Muscle of leg (tissue), 11 donors: Measurements from ENCODE around the gene FAM228A. TPM values are rescaled to one million over a fixed set of nuclear protein-coding genes. Genes with fewer than 3 reads are reported as not detected.
"Not testable (repeated sequence)": the region's sequence is repeated elsewhere in the genome, so short reads cannot be mapped to it uniquely, and the experiment has no call there.

Source experiments
- DNase-seq: peaks from one replicate; pipeline ENCODE4 v3.0.0; 2013
- H3K27ac ChIP-seq: one replicate; pipeline ENCODE4 v1.5.1; 2013; ENCODE audit warnings: mild to moderate bottlenecking, low read length, control low read depth
- H3K27me3 ChIP-seq: one replicate; pipeline ENCODE4 v1.6.1; 2013; ENCODE audit warnings: low read length; ENCODE audit not compliant: control insufficient read depth, insufficient read depth
- H3K36me3 ChIP-seq: one replicate; pipeline ENCODE4 v1.6.1; 2013; ENCODE audit warnings: low read length; ENCODE audit not compliant: control insufficient read depth, insufficient read depth
- H3K4me1 ChIP-seq: one replicate; pipeline ENCODE4 v1.6.1; 2013; ENCODE audit warnings: low read length; ENCODE audit not compliant: control insufficient read depth, insufficient read depth
- H3K4me3 ChIP-seq: one replicate; pipeline ENCODE4 v1.5.1; 2013; ENCODE audit warnings: low read length, control low read depth
- H3K9me3 ChIP-seq: replicated peaks from 2 replicates; pipeline ENCODE4 v1.6.1; 2013; ENCODE audit warnings: low read depth, low read length; ENCODE audit not compliant: control insufficient read depth
- WGBS: methylation state at CpG from one replicate; pipeline ENCODE4 v1.1.5; 2013; ENCODE audit warnings: missing lambda C conversion rate; ENCODE audit not compliant: insufficient coverage; 5-methylcytosine and 5-hydroxymethylcytosine counted together
- polyA plus RNA-seq, 8 donors: library from polyadenylated mRNA; unstranded; fragments of 120-200 nt; gene quantifications; one replicate each; pipeline versions ENCODE4 v1.2.1 to v1.2.3, GENCODE V29; 2013; ENCODE audit warnings: inconsistent platforms in 1 of 8, low replicate concordance in 1 of 8; ENCODE audit not compliant: insufficient read length in 8 of 8, insufficient read depth in 1 of 8
- total RNA-seq: library from RNA; stranded (reverse); fragments of 120-200 nt; gene quantifications from one replicate; pipeline ENCODE4 v1.2.4, GENCODE V29; 2013

Gene FAM228A
- total and polyA plus RNA-seq, 9 donors = 0.13 to 1.0 (median 0.38) TPM; not detected in 1

- WGBS = no CpG with 5 or more reads among the region's 6 CpGs
- Histone ChIP-seq H3K27ac (no peak overlapping the region), H3K4me3 (no peak overlapping the region), H3K36me3 (no peaks in the 10 kb centered on the region), H3K9me3 (peaks cover 3% of the 10 kb centered on the region), H3K4me1 (no peaks in the 10 kb centered on the region), H3K27me3 (no peaks in the 10 kb centered on the region)
- DNase-seq = no peak
These were observed 8.7 kb downstream of the FAM228A start for GRCh38 chr2:24183366-24184069.

DNA sequence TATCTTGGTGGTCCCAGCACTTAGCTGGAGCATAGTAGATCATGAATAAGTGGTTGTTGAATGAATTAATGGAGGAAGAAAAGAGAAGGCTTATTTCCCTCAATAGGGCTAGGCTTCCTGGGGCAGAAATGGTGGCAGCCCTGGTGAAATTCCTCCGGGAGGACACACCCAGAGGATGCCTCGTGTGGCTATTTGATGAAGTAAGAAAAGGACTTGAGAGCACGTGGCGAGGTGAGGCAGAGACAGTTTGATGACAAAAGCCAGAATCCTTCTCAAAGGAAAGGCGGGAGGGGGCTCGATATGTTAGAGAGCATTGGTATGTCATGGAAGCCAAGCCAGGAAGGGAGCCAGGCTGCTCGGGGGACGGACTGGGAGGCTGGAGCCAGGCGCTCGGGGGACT, 14.7 kb downstream of the FAM228A start:
- WGBS = 65% methylated on average over 10 of the region's 10 CpGs
- H3K4me3 ChIP-seq = no peak overlapping the region
- no peaks in the 10 kb centered on the region for H3K27me3 ChIP-seq
- no peaks in the 10 kb centered on the region for H3K36me3 ChIP-seq
- H3K4me1 ChIP-seq = no peaks in the 10 kb centered on the region
- peaks cover 3% of the 10 kb centered on the region for H3K9me3 ChIP-seq
- no peak overlapping the region for H3K27ac ChIP-seq
- no peak for DNase-seq

DNA sequence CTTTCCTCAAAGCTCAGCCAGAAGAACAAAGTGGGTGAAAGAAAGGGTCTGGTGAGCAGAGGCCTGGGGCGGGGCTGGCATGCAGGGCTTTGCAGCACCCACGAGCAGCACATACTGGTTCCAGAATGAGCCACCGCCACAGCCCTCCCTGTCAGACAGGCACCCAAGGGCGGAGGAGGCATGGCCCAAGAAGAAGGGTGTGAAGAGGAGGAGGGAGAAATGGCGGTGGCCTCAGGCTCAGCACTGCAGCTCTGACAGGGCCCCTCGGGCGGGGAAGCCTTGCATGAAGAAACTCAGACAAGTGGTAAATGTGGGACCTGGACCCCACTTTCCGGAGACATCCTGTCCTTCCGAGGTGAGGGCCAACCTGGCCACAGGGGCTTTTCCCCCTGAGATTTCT, 15.7 kb downstream of the FAM228A start:
- H3K36me3 ChIP-seq = no peaks in the 10 kb centered on the region
- no peak for DNase-seq
- H3K4me1 ChIP-seq = no peaks in the 10 kb centered on the region
- WGBS = 83% methylated on average over 9 of the region's 9 CpGs
- H3K4me3 ChIP-seq = no peak overlapping the region
- no peak overlapping the region for H3K27ac ChIP-seq
- peaks cover 1% of the 10 kb centered on the region for H3K9me3 ChIP-seq
- no peaks in the 10 kb centered on the region for H3K27me3 ChIP-seq

GRCh38 chr2:24191156-24191555, 16.3 kb downstream of the FAM228A start:
- Histone ChIP-seq H3K27me3 (no peaks in the 10 kb centered on the region), H3K27ac (no peak overlapping the region), H3K4me1 (no peaks in the 10 kb centered on the region), H3K9me3 (no peaks in the 10 kb centered on the region), H3K4me3 (no peak overlapping the region), H3K36me3 (no peaks in the 10 kb centered on the region)
- DNase-seq = no peak
- WGBS = 97% methylated on average over 5 of the region's 9 CpGs

- Histone ChIP-seq H3K9me3 (no peaks in the 10 kb centered on the region), H3K4me3 (no peak overlapping the region), H3K4me1 (no peaks in the 10 kb centered on the region), H3K36me3 (no peaks in the 10 kb centered on the region), H3K27ac (no peak overlapping the region), H3K27me3 (no peaks in the 10 kb centered on the region)
- 22% methylated on average over 2 of the region's 5 CpGs for WGBS
- DNase-seq = no peak
These were observed 17.0 kb downstream of the FAM228A start for GRCh38 chr2:24191848-24192247.

DNA sequence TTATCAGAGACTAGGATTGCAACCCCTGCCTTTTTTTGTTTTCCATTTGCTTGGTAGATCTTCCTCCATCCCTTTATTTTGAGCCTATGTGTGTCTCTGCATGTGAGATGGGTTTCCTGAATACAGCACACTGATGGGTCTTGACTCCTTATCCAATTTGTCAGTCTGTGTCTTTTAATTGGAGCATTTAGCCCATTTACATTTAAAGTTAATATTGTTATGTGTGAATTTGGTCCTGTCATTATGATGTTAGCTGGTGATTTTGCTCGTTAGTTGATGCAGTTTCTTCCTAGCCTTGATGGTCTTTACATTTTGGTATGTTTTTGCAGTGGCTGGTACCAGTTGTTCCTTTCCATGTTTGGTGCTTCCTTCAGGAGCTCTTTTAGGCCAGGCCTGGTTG, 22.4 kb downstream of the FAM228A start:
- no CpG with 5 or more reads among the region's 1 CpG for WGBS
- not testable (repeated sequence) for H3K27me3 ChIP-seq, H3K36me3 ChIP-seq, H3K4me1 ChIP-seq, H3K27ac ChIP-seq, DNase-seq, H3K4me3 ChIP-seq, H3K9me3 ChIP-seq

GRCh38 chr2:24199968-24200590, 25.2 kb downstream of the FAM228A start:
- H3K36me3 ChIP-seq = peaks cover 24% of the 10 kb centered on the region
- no peak overlapping the region for H3K4me3 ChIP-seq
- no peak for DNase-seq
- H3K4me1 ChIP-seq = peaks cover 2% of the 10 kb centered on the region
- no peak overlapping the region for H3K27ac ChIP-seq
- no peaks in the 10 kb centered on the region for H3K9me3 ChIP-seq
- no peaks in the 10 kb centered on the region for H3K27me3 ChIP-seq
- WGBS = 77% methylated on average over 9 of the region's 12 CpGs

DNA sequence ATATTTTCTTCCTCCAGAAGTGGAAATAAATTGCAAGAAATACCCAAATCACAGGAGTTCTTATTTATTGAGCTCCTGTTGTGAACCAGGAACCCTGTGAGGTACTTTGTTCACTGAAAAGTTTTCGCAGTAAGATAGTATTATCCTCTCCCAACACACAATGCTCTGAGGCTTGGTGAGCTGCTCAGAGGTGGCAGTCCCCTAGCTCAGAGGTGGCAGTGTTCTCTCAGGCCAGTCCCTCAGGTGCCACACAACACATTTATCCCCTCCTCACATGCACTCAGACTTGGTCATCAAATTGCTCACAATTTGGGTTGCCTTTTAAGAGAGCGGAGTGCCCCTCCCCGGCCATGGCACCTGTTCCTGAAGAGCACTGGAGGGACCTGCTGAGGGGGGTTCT, 25.9 kb downstream of the FAM228A start:
- Histone ChIP-seq H3K36me3 (peaks cover 28% of the 10 kb centered on the region), H3K4me3 (no peak overlapping the region), H3K27ac (no peak overlapping the region), H3K4me1 (peaks cover 2% of the 10 kb centered on the region), H3K27me3 (no peaks in the 10 kb centered on the region), H3K9me3 (no peaks in the 10 kb centered on the region)
- 94% methylated on average over 3 of the region's 3 CpGs for WGBS
- no peak for DNase-seq

DNA sequence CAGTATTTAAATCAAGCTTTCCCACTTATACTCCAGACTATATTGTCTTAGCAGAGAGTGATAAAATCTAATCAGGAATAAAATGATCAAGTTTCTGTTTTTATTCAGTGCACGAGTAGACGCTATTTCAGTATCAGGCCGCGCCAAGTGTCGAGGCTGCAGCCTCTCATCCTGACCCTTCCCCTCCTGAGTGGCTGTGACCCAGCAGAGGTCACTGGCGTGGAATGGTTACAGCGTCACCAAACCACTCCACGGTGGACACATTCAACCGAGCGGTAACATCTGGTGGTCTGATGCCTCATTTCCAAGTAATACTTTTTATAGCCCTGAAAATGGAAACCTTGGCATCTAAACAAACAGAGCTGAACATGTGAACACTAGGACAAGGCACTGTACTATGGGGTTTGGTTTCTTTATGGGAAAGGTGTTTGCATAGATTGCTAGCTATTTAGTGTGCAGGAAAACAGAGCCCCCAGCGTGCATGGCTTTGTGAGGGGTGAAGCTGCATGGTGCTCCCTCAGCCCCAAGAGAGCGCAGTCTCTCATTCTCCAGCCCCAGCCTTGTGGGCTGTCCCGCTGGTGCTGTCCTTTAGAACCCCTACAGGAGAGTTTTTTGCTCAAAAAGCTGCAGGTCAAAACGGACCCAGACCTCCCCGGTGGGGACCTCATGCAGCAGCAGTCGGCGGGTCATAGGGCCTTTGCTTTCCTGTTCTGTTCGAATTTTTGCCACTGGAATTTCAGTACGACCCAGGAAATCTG, 28.4 kb downstream of the FAM228A start:
- Histone ChIP-seq H3K4me1 (peaks cover 2% of the 10 kb centered on the region), H3K27ac (no peak overlapping the region), H3K27me3 (no peaks in the 10 kb centered on the region), H3K36me3 (peaks cover 42% of the 10 kb centered on the region), H3K9me3 (no peaks in the 10 kb centered on the region), H3K4me3 (no peak overlapping the region)
- 75% methylated on average over 11 of the region's 19 CpGs for WGBS
- no peak for DNase-seq

GRCh38 chr2:24203787-24204150, 28.9 kb downstream of the FAM228A start:
- Histone ChIP-seq H3K27me3 (no peaks in the 10 kb centered on the region), H3K36me3 (peaks cover 47% of the 10 kb centered on the region), H3K4me1 (peaks cover 2% of the 10 kb centered on the region), H3K27ac (no peak overlapping the region), H3K4me3 (no peak overlapping the region), H3K9me3 (no peaks in the 10 kb centered on the region)
- no peak for DNase-seq
- WGBS = 37% methylated on average over 3 of the region's 5 CpGs
